Right lobe of liver (tissue), 6 donors: ENCODE data around the gene ADGRV1. TPM values are rescaled to one million over a fixed set of nuclear protein-coding genes. Genes with fewer than 3 reads are reported as not detected.

ENCODE experiments used
- ATAC-seq, 4 donors: fragments of 200-7000 bp; cut with Tn5 transposase; one replicate each; pipeline ENCODE4 v1.9.1; 2020; ENCODE audit warnings: mild to moderate bottlenecking in 4 of 4, moderate library complexity in 4 of 4
- DNase-seq, 3 donors: peaks; one replicate each; pipeline ENCODE4 v3.0.0-alpha.2; 2020
- H3K27ac ChIP-seq, 3 donors: fragments of 200-600 bp; one replicate each; pipeline ENCODE4 v1.8.0; 2022
- H3K27me3 ChIP-seq, 2 donors: fragments of 200-600 bp; one replicate each; pipeline ENCODE4 v1.8.0; 2022
- H3K36me3 ChIP-seq, 4 donors: fragments of 200-600 bp; sonication (generic) in 1 of 4; one replicate each; pipeline versions ENCODE4 v1.5.1 to v1.8.0; 2017 to 2022; ENCODE audit warnings: control low read depth in 1 of 4
- H3K4me1 ChIP-seq, 4 donors: fragments of 200-600 bp; sonication (generic) in 1 of 4; one replicate each; pipeline versions ENCODE4 v1.5.1 to v1.8.0; 2017 to 2022; ENCODE audit warnings: control low read depth in 1 of 4
- H3K4me3 ChIP-seq, 3 donors: fragments of 200-600 bp; one replicate each; pipeline ENCODE4 v1.8.0; 2022
- H3K9me3 ChIP-seq, 4 donors: fragments of 200-600 bp; sonication (generic) in 1 of 4; one replicate each; pipeline versions ENCODE4 v1.5.1 to v1.8.0; 2017 to 2022; ENCODE audit warnings: control low read depth in 1 of 4
- CTCF ChIP-seq, 4 donors: fragments of 200-600 bp in 3 of 4; fragments of 450-650 bp in 1 of 4; IDR thresholded peaks; one replicate each; pipeline versions ENCODE4 v1.5.1 to v1.8.0; 2016 to 2022; ENCODE audit warnings: antibody characterized with exemption in 4 of 4, mild to moderate bottlenecking in 2 of 4
- POLR2A ChIP-seq: fragments of 450-650 bp; IDR thresholded peaks from one replicate; pipeline ENCODE4 v1.6.1; 2017; ENCODE audit warnings: antibody characterized with exemption, mild to moderate bottlenecking
- WGBS: methylation state at CpG from one replicate; pipeline ENCODE4 v1.1.6; 2018; ENCODE audit warnings: low coverage, low lambda C conversion rate; ENCODE audit not compliant: insufficient coverage; ENCODE audit errors: missing lambda C conversion rate; 5-methylcytosine and 5-hydroxymethylcytosine counted together
- intact Hi-C, 2 donors: fragments of 100-400 bp; cut with DNase I; formaldehyde crosslinking; loops; one replicate each; pipeline versions ENCODE4 v1.11.2 to v1.14.1; 2022
- total RNA-seq, 6 experiments: library from RNA; depleted of rRNA in 2 of 6; stranded (reverse); fragments of >200 nt in 2 of 6; fragmentation: NEBNext Ultra II Directional in 3 of 6; extraction: Animal tissue kit (Norgen Biotek cat#: 25700) in 3 of 6; gene quantifications; one replicate each; pipeline versions ENCODE4 v1.1.0 to v1.2.4, GENCODE V29; 2016 to 2023
- donor health status: DM: no; HTN: yes; CAD: no.
- donor health status: DM: no; HTN: no; CAD: no.
- donor health status: DM: no; HTN: no; CAD: no.
- donor health status: DM: no; HTN: yes; CAD: no.
- donor health status: DM: no; HTN: yes; CAD: no.

The ADGRV1 gene
- total RNA-seq, 6 experiments from 2014 or later, result 4.5 to 15.9 (median 7.4) TPM

- intact Hi-C loops, result no loop called here
- H3K9me3 ChIP-seq, result no peaks in the 10 kb centered on the region
- no peak overlapping the region for H3K27ac ChIP-seq
- DNase-seq (no peak), ATAC-seq (no peak)
- H3K4me1 ChIP-seq, result peaks cover 0 to 12% (median 0%) of the 10 kb centered on the region in 4 donors
- no peaks in the 10 kb centered on the region for H3K27me3 ChIP-seq
- 85% methylated on average over 8 of the region's 8 CpGs for WGBS
- H3K36me3 ChIP-seq, result no peaks in the 10 kb centered on the region
- no peak for TF ChIP-seq POLR2A
- no peak for TF ChIP-seq CTCF (IDR thresholded peaks at IDR 0.05)
- H3K4me3 ChIP-seq, result no peak overlapping the region
These were observed 548.4 kb downstream of the ADGRV1 start for GRCh38 chr5:91106842-91107511.

GRCh38 chr5:91109634-91110033 lies 551.0 kb downstream of the ADGRV1 start:
- Histone ChIP-seq H3K27ac (no peak overlapping the region), H3K27me3 (no peaks in the 10 kb centered on the region), H3K36me3 (no peaks in the 10 kb centered on the region), H3K9me3 (no peaks in the 10 kb centered on the region), H3K4me3 (no peak overlapping the region), H3K4me1 (peaks cover 0 to 7% (median 0%) of the 10 kb centered on the region in 4 donors)
- intact Hi-C loops, result no loop called here
- DNase-seq, result no peak
- no peak for ATAC-seq
- TF ChIP-seq CTCF (IDR thresholded peaks at IDR 0.05) (no peak), POLR2A (no peak)
- 80% methylated on average over 1 of the region's 1 CpG for WGBS

- DNase-seq (no peak), ATAC-seq (no peak)
- H3K9me3 ChIP-seq, result no peaks in the 10 kb centered on the region
- peaks cover 0 to 7% (median 0%) of the 10 kb centered on the region in 4 donors for H3K4me1 ChIP-seq
- intact Hi-C loops, result no loop called here
- no peaks in the 10 kb centered on the region for H3K27me3 ChIP-seq
- WGBS, result 61% methylated on average over 5 of the region's 5 CpGs
- no peak overlapping the region for H3K4me3 ChIP-seq
- no peaks in the 10 kb centered on the region for H3K36me3 ChIP-seq
- H3K27ac ChIP-seq, result no peak overlapping the region
- no peak for TF ChIP-seq CTCF (IDR thresholded peaks at IDR 0.05)
These were observed 552.1 kb downstream of the ADGRV1 start for GRCh38 chr5:91110686-91111085.

GRCh38 chr5:91111473-91112238 lies 553.1 kb downstream of the ADGRV1 start:
- H3K4me1 ChIP-seq, result peaks cover 0 to 7% (median 0%) of the 10 kb centered on the region in 4 donors

More at GRCh38 chr5:91111473-91112238, 553.1 kb downstream of the ADGRV1 start:
- no peak for DNase-seq
- Histone ChIP-seq H3K9me3 (no peaks in the 10 kb centered on the region), H3K36me3 (no peaks in the 10 kb centered on the region), H3K27me3 (no peaks in the 10 kb centered on the region), H3K27ac (no peak overlapping the region), H3K4me3 (no peak overlapping the region)
- intact Hi-C loops, result no loop called here
- TF ChIP-seq POLR2A (no peak), CTCF (IDR thresholded peaks at IDR 0.05) (no peak)
- WGBS, result 30% methylated on average over 2 of the region's 2 CpGs
- peak; percentile 60 to 89 (median 80) for ATAC-seq
